Neural cell (in vitro differentiated cells): ENCODE results near the gene TDRD10. TPM values are rescaled to one million over a fixed set of nuclear protein-coding genes. Genes with fewer than 3 reads are reported as not detected.

Experiments
- H2AFZ ChIP-seq: fragments of 200-600, 300-800 bp; sonication (generic), shearing (Covaris generic); 2 replicates; pipeline ENCODE4 v1.6.0; 2014; ENCODE audit warnings: low read depth, mild to moderate bottlenecking, antibody characterized with exemption, low read length, moderate library complexity
- H3F3A ChIP-seq: fragments of 200-600 bp; shearing (Covaris generic); 2 replicates; pipeline ENCODE4 v1.6.1; 2016; ENCODE audit warnings: mild to moderate bottlenecking, moderate library complexity, mixed read lengths, antibody characterized with exemption, low read length; ENCODE audit not compliant: insufficient read depth, poor library complexity, severe bottlenecking
- H3K27ac ChIP-seq: fragments of 200-600, 300-800 bp; sonication (generic), shearing (Covaris generic); 2 replicates; pipeline ENCODE4 v1.5.1; 2014; ENCODE audit warnings: mild to moderate bottlenecking, low read length, moderate library complexity
- H3K27me3 ChIP-seq: fragments of 300-800, 200-600 bp; sonication (generic), shearing (Covaris generic); 2 replicates; pipeline ENCODE4 v1.6.0; 2014; ENCODE audit warnings: mild to moderate bottlenecking, low read depth, low read length, moderate library complexity; ENCODE audit not compliant: insufficient read depth
- H3K36me3 ChIP-seq: fragments of 300-800, 200-600 bp; sonication (generic), shearing (Covaris generic); 2 replicates; pipeline ENCODE4 v1.5.1; 2014; ENCODE audit warnings: mild to moderate bottlenecking, antibody characterized with exemption, low read length, moderate library complexity; ENCODE audit not compliant: insufficient read depth
- H3K4me2 ChIP-seq: fragments of 300-800, 200-600 bp; sonication (generic), shearing (Covaris generic); 2 replicates; pipeline ENCODE4 v1.6.0; 2014; ENCODE audit warnings: mild to moderate bottlenecking, low read length
- H3K4me3 ChIP-seq: fragments of 300-800, 200-600 bp; sonication (generic), shearing (Covaris generic); 2 replicates; pipeline ENCODE4 v1.5.1; 2014; ENCODE audit warnings: mild to moderate bottlenecking, low read length, moderate library complexity
- H3K79me2 ChIP-seq: fragments of 200-600 bp; shearing (Covaris generic); replicated peaks from 2 replicates; pipeline ENCODE4 v1.6.0; 2014; ENCODE audit warnings: mild to moderate bottlenecking, low read length, moderate library complexity; ENCODE audit not compliant: insufficient read depth
- H3K9ac ChIP-seq: fragments of 300-800, 200-600 bp; sonication (generic), shearing (Covaris generic); 2 replicates; pipeline ENCODE4 v1.6.1; 2016; ENCODE audit warnings: mild to moderate bottlenecking, low read length, mixed read lengths
- H3K9me2 ChIP-seq: fragments of 200-600 bp; shearing (Covaris generic); 2 replicates; pipeline ENCODE4 v1.6.1; 2016; ENCODE audit warnings: mild to moderate bottlenecking, low read length, mixed read lengths; ENCODE audit not compliant: insufficient read depth
- H3K9me3 ChIP-seq: fragments of 200-600, 300-800 bp; sonication (generic), shearing (Covaris generic); 2 replicates; pipeline ENCODE4 v1.6.1; 2016; ENCODE audit warnings: mild to moderate bottlenecking, mixed run types, low read length, moderate library complexity, mixed read lengths
- H4K20me1 ChIP-seq: fragments of 200-600 bp; shearing (Covaris generic); 2 replicates; pipeline ENCODE4 v1.6.1; 2016; ENCODE audit warnings: mild to moderate bottlenecking, mixed run types; ENCODE audit not compliant: insufficient read depth
- CTCF ChIP-seq: fragments of 450-650 bp; IDR thresholded peaks from 2 replicates; pipeline ENCODE4 v1.5.1; 2014; ENCODE audit warnings: antibody characterized with exemption, mild to moderate bottlenecking, moderate library complexity; ENCODE audit not compliant: poor library complexity, severe bottlenecking
- EP300 ChIP-seq: fragments of 450-650 bp; conservative IDR thresholded peaks from 2 replicates; pipeline ENCODE4 v1.6.1; 2014; ENCODE audit warnings: antibody characterized with exemption, mild to moderate bottlenecking, moderate library complexity; ENCODE audit not compliant: poor library complexity, severe bottlenecking
- MXI1 ChIP-seq: fragments of 450-650 bp; conservative IDR thresholded peaks from 2 replicates; pipeline ENCODE4 v1.6.1; 2014; ENCODE audit warnings: antibody characterized with exemption, mild to moderate bottlenecking; ENCODE audit not compliant: poor library complexity, severe bottlenecking
- POLR2AphosphoS5 ChIP-seq: IDR thresholded peaks from 2 replicates; pipeline ENCODE4 v1.6.1; 2012
- RAD21 ChIP-seq: fragments of 450-650 bp; conservative IDR thresholded peaks from 2 replicates; pipeline ENCODE4 v1.6.1; 2014; ENCODE audit warnings: antibody characterized with exemption, mild to moderate bottlenecking, moderate library complexity
- REST ChIP-seq: IDR thresholded peaks from 2 replicates; pipeline ENCODE4 v1.6.1; 2012; ENCODE audit warnings: borderline replicate concordance
- SMC3 ChIP-seq: fragments of 450-650 bp; conservative IDR thresholded peaks from 2 replicates; pipeline ENCODE4 v1.6.1; 2014; ENCODE audit warnings: antibody characterized with exemption, mild to moderate bottlenecking, moderate library complexity; ENCODE audit not compliant: poor library complexity
- TAF1 ChIP-seq: IDR thresholded peaks from 2 replicates; pipeline ENCODE4 v1.6.1; 2012; ENCODE audit warnings: low read depth
- polyA minus RNA-seq: library from RNA; depleted of rRNA, polyadenylated mRNA; stranded (reverse); fragments of >200 nt; gene quantifications from 2 replicates; pipeline ENCODE4 v1.2.3, GENCODE V29; 2014
- polyA plus RNA-seq: library from polyadenylated mRNA; depleted of rRNA; stranded (reverse); fragments of >200 nt; gene quantifications from 2 replicates; pipeline ENCODE4 v1.2.3, GENCODE V29; 2014

The TDRD10 gene
- polyA plus RNA-seq (not detected in 2 replicates), polyA minus RNA-seq (not detected in 2 replicates)

GRCh38 chr1:154502066-154502743 lies at the start of gene TDRD10, which contains the start of gene SHE:
Gene TDRD10 (plus strand): TSS chr1:154502219. CDS start chr1:154506904, 4,685 bp downstream.
Gene SHE (minus strand): TSS chr1:154502412. CDS start chr1:154502026, 386 bp downstream.
- H3K4me2 ChIP-seq, result no peak within 1 kb of the TSS

GRCh38 chr1:154453161-154453560 lies 48.9 kb upstream of the TDRD10 start:
- Histone ChIP-seq H3K36me3 (no peaks in the 10 kb centered on the region), H3K9me2 (no peaks in the 10 kb centered on the region), H3K27me3 (no peaks in the 10 kb centered on the region), H3K4me3 (no peak overlapping the region), H4K20me1 (no peaks in the 10 kb centered on the region), H3K9me3 (no peaks in the 10 kb centered on the region), H3K9ac (no peak overlapping the region), H3K27ac (no peak overlapping the region), H2AFZ (no peak overlapping the region), H3F3A (no peaks in the 10 kb centered on the region), H3K79me2 (no peaks in the 10 kb centered on the region), H3K4me2 (no peak overlapping the region)
- TF ChIP-seq REST (no peak), EP300 (no peak), TAF1 (no peak)

More at GRCh38 chr1:154502066-154502743, at the start of gene TDRD10, which contains the start of gene SHE:
- H4K20me1 ChIP-seq, result no peaks in the 10 kb centered on the region
- H3K79me2 ChIP-seq, result no peaks in the 10 kb centered on the region
- no peaks in the 10 kb centered on the region for H3K36me3 ChIP-seq
- H3F3A ChIP-seq, result no peaks in the 10 kb centered on the region
- no peak for TF ChIP-seq POLR2AphosphoS5
- TF ChIP-seq CTCF, result no peak
- no peak for TF ChIP-seq MXI1
- TF ChIP-seq SMC3, result no peak
- TF ChIP-seq RAD21, result no peak
- no peak for TF ChIP-seq EP300
- H3K27ac ChIP-seq, result no peak within 1 kb of the TSS
- H2AFZ ChIP-seq, result no peak within 1 kb of the TSS
- H3K27me3 ChIP-seq, result peaks cover 73% of the 10 kb centered on the region
- H3K9me3 ChIP-seq, result peaks cover 7% of the 10 kb centered on the region
- no peak within 1 kb of the TSS for H3K9ac ChIP-seq
- H3K4me3 ChIP-seq, result peak within 1 kb of the TSS; percentile 46
- H3K9me2 ChIP-seq, result no peaks in the 10 kb centered on the region
